ENCODE measurements around the gene RPP14. TPM values are rescaled to one million over a fixed set of nuclear protein-coding genes. Genes with fewer than 3 reads are reported as not detected.

Gene RPP14
- total RNA-seq, 2 donors from 2014 or later, result 17.0 to 34.0 TPM

GRCh38 chr3:58299839-58300516 lies 6.1 kb upstream of the RPP14 start:
- H3K27ac Mint-ChIP-seq, result no peak overlapping the region
- ATAC-seq (no peak), DNase-seq (ENCODE audit: low spot score) (no peak)
- no peaks in the 10 kb centered on the region for H3K36me3 Mint-ChIP-seq
- H3K4me3 Mint-ChIP-seq, result no peak overlapping the region
- no peaks in the 10 kb centered on the region for H3K9me3 Mint-ChIP-seq
- peaks cover 9 to 17% of the 10 kb centered on the region in 2 donors for H3K27me3 Mint-ChIP-seq
- H3K4me1 Mint-ChIP-seq (ENCODE audit: low read depth in 2 of 2), result no peaks in the 10 kb centered on the region

GRCh38 chr3:58307639-58308215 lies 1.7 kb downstream of the RPP14 start:
- Mint-ChIP-seq H3K4me3 (peak overlapping the region; percentile 99), H3K27me3 (peaks cover 2% of the 10 kb centered on the region in 2 donors), H3K36me3 (peaks cover 12% of the 10 kb centered on the region), H3K9me3 (no peaks in the 10 kb centered on the region), H3K27ac (peak overlapping the region; percentile 97 to 99), H3K4me1 (ENCODE audit: low read depth in 2 of 2) (peaks cover 24 to 29% of the 10 kb centered on the region in 2 donors)
- DNase-seq (ENCODE audit: low spot score) (no peak), ATAC-seq (no peak)

GRCh38 chr3:58308728-58309127 lies 2.7 kb downstream of the RPP14 start:
- no peak for ATAC-seq
- DNase-seq (ENCODE audit: low spot score), result no peak
- Mint-ChIP-seq H3K27me3 (no peaks in the 10 kb centered on the region), H3K4me3 (no peak overlapping the region), H3K4me1 (ENCODE audit: low read depth in 2 of 2) (peaks cover 24 to 29% of the 10 kb centered on the region in 2 donors), H3K36me3 (peaks cover 12% of the 10 kb centered on the region), H3K9me3 (no peaks in the 10 kb centered on the region), H3K27ac (peak overlapping the region in 1 of 2 donors; percentile 63)

- no peaks in the 10 kb centered on the region for H3K9me3 Mint-ChIP-seq
- H3K4me3 Mint-ChIP-seq, result no peak overlapping the region
- no peak overlapping the region for H3K27ac Mint-ChIP-seq
- peaks cover 16% of the 10 kb centered on the region for H3K36me3 Mint-ChIP-seq
- H3K27me3 Mint-ChIP-seq, result no peaks in the 10 kb centered on the region
- ATAC-seq (no peak), DNase-seq (ENCODE audit: low spot score) (no peak)
- H3K4me1 Mint-ChIP-seq (ENCODE audit: low read depth in 2 of 2), result peaks cover 4 to 11% of the 10 kb centered on the region in 2 donors
These were observed 11.8 kb downstream of the RPP14 start for GRCh38 chr3:58317811-58318210.

- Mint-ChIP-seq H3K36me3 (peaks cover 8% of the 10 kb centered on the region), H3K27me3 (no peaks in the 10 kb centered on the region), H3K4me3 (no peak overlapping the region), H3K4me1 (ENCODE audit: low read depth in 2 of 2) (peaks cover 3 to 9% of the 10 kb centered on the region in 2 donors), H3K27ac (no peak overlapping the region), H3K9me3 (no peaks in the 10 kb centered on the region)
- ATAC-seq (no peak), DNase-seq (ENCODE audit: low spot score) (no peak)
These were observed 15.7 kb downstream of the RPP14 start for GRCh38 chr3:58321791-58322190.

- Mint-ChIP-seq H3K9me3 (no peaks in the 10 kb centered on the region), H3K36me3 (no peaks in the 10 kb centered on the region), H3K4me3 (no peak overlapping the region), H3K27me3 (no peaks in the 10 kb centered on the region), H3K27ac (no peak overlapping the region), H3K4me1 (ENCODE audit: low read depth in 2 of 2) (peaks cover 3 to 9% of the 10 kb centered on the region in 2 donors)
- ATAC-seq, result no peak
- no peak for DNase-seq (ENCODE audit: low spot score)
These were observed 16.7 kb downstream of the RPP14 start for GRCh38 chr3:58322793-58323192.

GRCh38 chr3:58323529-58324390 lies 17.7 kb downstream of the RPP14 start:
- ATAC-seq (no peak), DNase-seq (ENCODE audit: low spot score) (no peak)
- H3K36me3 Mint-ChIP-seq, result no peaks in the 10 kb centered on the region
- H3K4me3 Mint-ChIP-seq, result no peak overlapping the region
- H3K9me3 Mint-ChIP-seq, result no peaks in the 10 kb centered on the region
- H3K27me3 Mint-ChIP-seq, result no peaks in the 10 kb centered on the region
- peaks cover 3 to 9% of the 10 kb centered on the region in 2 donors for H3K4me1 Mint-ChIP-seq (ENCODE audit: low read depth in 2 of 2)
- peak overlapping the region; percentile 36 to 60 for H3K27ac Mint-ChIP-seq

GRCh38 chr3:58324391-58325390 lies 18.6 kb downstream of the RPP14 start:
- DNase-seq (ENCODE audit: low spot score) (no peak), ATAC-seq (no peak)
- Mint-ChIP-seq H3K27ac (peak overlapping the region; percentile 36 to 60), H3K27me3 (no peaks in the 10 kb centered on the region), H3K4me3 (no peak overlapping the region), H3K4me1 (ENCODE audit: low read depth in 2 of 2) (peaks cover 3 to 9% of the 10 kb centered on the region in 2 donors), H3K36me3 (no peaks in the 10 kb centered on the region), H3K9me3 (no peaks in the 10 kb centered on the region)

- H3K27me3 Mint-ChIP-seq, result no peaks in the 10 kb centered on the region
- H3K36me3 Mint-ChIP-seq, result no peaks in the 10 kb centered on the region
- ATAC-seq, result no peak
- H3K27ac Mint-ChIP-seq, result no peak overlapping the region
- H3K4me3 Mint-ChIP-seq, result no peak overlapping the region
- no peak for DNase-seq (ENCODE audit: low spot score)
- no peaks in the 10 kb centered on the region for H3K9me3 Mint-ChIP-seq
- peaks cover 3 to 9% of the 10 kb centered on the region in 2 donors for H3K4me1 Mint-ChIP-seq (ENCODE audit: low read depth in 2 of 2)
These were observed 19.5 kb downstream of the RPP14 start for GRCh38 chr3:58325525-58325992.

GRCh38 chr3:58326267-58326900 lies 20.3 kb downstream of the RPP14 start:
- Mint-ChIP-seq H3K27me3 (no peaks in the 10 kb centered on the region), H3K27ac (no peak overlapping the region), H3K9me3 (no peaks in the 10 kb centered on the region), H3K4me3 (no peak overlapping the region), H3K36me3 (no peaks in the 10 kb centered on the region), H3K4me1 (ENCODE audit: low read depth in 2 of 2) (peaks cover 4 to 6% of the 10 kb centered on the region in 2 donors)
- ATAC-seq (no peak), DNase-seq (ENCODE audit: low spot score) (no peak)

- Mint-ChIP-seq H3K9me3 (no peaks in the 10 kb centered on the region), H3K36me3 (no peaks in the 10 kb centered on the region), H3K4me3 (no peak overlapping the region), H3K27me3 (no peaks in the 10 kb centered on the region), H3K4me1 (ENCODE audit: low read depth in 2 of 2) (peaks cover 9 to 20% of the 10 kb centered on the region in 2 donors), H3K27ac (no peak overlapping the region)
- DNase-seq (ENCODE audit: low spot score), result no peak
- no peak for ATAC-seq
These were observed 23.3 kb downstream of the RPP14 start for GRCh38 chr3:58329150-58329921.

- Mint-ChIP-seq H3K9me3 (no peaks in the 10 kb centered on the region), H3K27ac (no peak overlapping the region), H3K27me3 (no peaks in the 10 kb centered on the region), H3K36me3 (no peaks in the 10 kb centered on the region), H3K4me1 (ENCODE audit: low read depth in 2 of 2) (peaks cover 14 to 26% of the 10 kb centered on the region in 2 donors), H3K4me3 (no peak overlapping the region)
- ATAC-seq (no peak), DNase-seq (ENCODE audit: low spot score) (no peak)
These were observed 23.9 kb downstream of the RPP14 start for GRCh38 chr3:58329922-58330413.

All from natural killer cell treated with Interleukin-12 subunit alpha and Interleukin-12 subunit beta and Interleukin-15 and Interleukin-18, amount 100 ng/mL, for 72 hours (primary cell).